Fibroblast of peridontal ligament (primary cell): ENCODE data around the gene GCNT1.
"Not testable (repeated sequence)": the region's sequence is repeated elsewhere in the genome, so short reads cannot be mapped to it uniquely, and the experiment has no call there.

Experiments used
- DNase-seq: peaks from one replicate; pipeline ENCODE4 v3.0.0-alpha.2; 2010; ENCODE audit errors: extremely low read depth

The GCNT1 gene

GRCh38 chr9:76490249-76490990 is 31.4 kb downstream of the GCNT1 start:
- DNase-seq: no peak

GRCh38 chr9:76491056-76491455 is 32.1 kb downstream of the GCNT1 start:
- DNase-seq: not testable (repeated sequence)

- DNase-seq: not testable (repeated sequence)
Measured at GRCh38 chr9:76493496-76493895, 34.5 kb downstream of the GCNT1 start.

DNA sequence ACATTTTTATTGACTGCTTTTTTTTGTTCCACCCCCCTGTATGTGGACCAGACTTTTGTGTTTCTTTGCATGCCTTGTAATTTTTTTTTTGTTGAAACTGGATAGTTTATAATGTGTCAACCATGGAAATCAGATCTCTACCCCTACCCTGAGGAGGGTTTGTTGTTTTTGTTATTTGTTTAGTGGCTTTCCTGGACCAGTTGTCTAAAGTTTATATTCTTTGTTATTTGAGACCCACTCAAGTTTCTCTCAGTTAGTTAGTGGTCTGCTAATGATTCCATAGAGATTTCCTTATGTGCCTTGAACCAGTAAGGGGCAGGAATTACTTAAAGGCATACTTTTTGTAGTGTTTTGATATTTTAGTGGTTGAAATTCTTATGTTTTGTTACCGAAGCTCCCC is 41.1 kb downstream of the GCNT1 start:
- no peak for DNase-seq

DNA sequence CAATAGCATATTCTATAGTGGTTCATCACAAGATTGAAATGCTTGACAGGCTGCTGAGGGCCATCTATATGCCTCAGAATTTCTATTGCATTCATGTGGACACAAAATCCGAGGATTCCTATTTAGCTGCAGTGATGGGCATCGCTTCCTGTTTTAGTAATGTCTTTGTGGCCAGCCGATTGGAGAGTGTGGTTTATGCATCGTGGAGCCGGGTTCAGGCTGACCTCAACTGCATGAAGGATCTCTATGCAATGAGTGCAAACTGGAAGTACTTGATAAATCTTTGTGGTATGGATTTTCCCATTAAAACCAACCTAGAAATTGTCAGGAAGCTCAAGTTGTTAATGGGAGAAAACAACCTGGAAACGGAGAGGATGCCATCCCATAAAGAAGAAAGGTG is 43.8 kb downstream of the GCNT1 start:
- no peak for DNase-seq

DNA sequence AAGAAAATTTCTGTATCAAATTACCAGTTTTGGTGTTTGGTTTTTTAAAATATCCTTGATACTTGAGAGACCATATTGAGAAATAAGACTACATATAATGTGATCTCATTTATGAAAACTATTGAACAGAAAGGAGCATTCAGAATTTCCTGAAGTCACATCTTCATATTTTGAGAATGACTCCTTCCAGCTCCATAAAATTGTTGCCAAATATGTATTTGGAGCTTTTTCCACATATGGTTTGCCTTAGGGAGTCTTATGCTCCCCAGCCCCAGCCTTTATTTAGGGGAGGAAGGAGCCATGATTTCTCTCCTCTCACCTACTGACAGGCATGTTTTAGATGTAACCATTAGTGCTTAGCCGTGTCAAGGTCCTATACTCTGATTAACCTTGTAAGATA is 51.1 kb downstream of the GCNT1 start:
- peak; percentile 91 for DNase-seq

- DNase-seq: no peak
Measured at GRCh38 chr9:76510446-76510845, 51.5 kb downstream of the GCNT1 start.

DNA sequence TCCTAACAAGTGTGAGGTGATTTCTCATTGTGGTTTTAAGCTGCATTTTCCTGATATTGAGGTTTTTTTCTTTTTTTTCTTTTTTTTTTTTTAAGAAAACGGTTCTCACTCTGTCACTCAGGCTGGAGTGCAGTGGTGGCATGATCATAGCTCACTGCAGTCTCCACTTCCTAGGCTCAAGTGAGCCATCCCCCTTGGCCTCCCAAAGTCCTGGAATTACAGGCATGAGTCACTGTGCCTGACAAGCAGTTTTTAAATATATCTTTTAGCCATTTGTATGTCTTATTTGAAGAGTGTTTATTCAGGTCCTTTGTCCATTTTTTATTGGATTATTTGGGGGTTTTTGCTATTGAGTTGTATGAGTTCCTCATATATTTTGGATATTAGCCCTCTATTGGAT is 53.8 kb downstream of the GCNT1 start:
- peak; percentile 76 for DNase-seq

DNA sequence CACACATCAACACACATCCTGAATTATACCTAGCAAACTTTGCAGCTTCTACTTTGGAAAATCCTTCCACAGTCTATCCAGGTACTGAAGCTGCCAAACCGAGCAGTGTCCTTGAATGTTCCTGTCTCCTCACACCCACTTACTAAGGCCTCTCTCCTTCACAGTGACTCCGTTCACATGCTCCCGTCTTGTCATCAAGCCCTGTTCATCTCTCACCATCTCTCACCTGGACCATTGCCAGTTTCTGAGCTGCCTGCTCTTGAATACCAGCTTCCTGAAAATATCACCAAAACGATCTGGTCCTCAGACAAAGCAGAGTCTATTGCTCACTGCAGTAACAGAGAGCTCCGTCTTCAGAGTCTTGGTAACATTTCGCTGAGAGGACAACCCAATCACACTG is 57.4 kb downstream of the GCNT1 start:
- DNase-seq: no peak

DNA sequence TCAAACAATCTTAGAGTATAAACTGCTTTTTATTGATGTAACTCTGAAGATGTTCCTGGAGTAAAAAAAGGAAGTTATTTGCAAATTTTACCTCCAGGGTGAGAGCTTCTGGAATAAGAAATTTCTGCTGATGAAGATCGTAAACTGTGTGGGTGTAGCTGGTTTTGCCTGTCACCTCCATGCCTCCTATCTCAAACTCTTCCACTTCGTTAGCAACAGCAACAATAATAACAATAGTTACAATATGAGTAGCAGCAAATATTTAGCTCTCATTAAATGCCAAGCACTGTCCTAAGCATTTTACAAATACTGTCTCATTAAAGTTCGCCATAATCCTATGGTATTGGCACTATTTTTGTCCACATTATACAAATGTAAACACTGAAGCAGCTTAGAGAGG is 57.9 kb downstream of the GCNT1 start:
- no peak for DNase-seq

- DNase-seq: no peak
Measured at GRCh38 chr9:76519075-76519835, 60.3 kb downstream of the GCNT1 start.

GRCh38 chr9:76521244-76521681 is 62.3 kb downstream of the GCNT1 start:
- DNase-seq: no peak

DNA sequence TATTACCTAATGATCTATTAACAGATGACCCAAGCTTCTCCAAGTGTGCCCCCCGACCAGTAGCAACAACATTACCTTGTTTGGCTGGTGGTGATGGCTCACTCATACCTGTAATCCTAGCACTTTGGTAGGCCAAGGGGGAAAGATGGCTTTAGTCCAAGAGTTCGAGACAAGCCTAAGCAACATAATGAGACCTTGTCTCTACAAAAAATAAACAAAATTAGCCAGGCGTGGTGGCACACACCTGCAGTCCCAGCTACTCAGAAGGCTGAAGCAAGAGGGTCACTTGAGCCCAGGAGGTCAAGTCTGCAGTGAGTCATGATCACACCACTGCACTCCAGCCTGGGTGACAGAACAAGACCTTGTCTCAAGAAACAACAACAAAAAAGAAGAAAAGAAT is 62.9 kb downstream of the GCNT1 start:
- DNase-seq: no peak

DNA sequence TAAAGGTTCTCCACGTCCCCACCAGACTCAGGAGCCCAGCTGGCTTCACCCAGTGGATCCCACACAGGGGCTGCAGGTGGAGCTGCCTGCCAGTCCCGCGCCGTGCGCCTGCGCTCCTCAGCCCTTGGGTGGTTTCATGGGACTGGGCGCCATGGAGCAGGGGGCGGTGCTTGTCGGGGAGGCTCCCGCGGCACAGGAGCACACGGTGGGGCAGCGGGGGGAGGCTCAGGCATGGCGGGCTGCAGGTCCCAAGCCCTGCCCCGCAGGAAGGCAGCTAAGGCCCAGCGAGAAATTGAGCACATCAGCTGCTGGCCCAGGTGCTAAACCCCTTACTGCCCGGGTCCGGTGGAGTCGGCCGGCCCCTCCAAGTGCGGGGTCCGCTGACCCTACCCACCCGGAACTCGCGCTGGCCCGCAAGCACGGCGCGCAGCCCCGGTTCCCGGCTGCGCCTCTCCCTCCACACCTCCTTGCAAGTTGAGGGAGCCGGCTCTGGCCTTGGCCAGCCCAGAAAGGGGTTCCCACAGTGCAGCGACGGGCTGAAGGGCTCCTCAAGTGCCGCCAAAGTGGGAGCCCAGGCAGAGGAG is 64.7 kb downstream of the GCNT1 start:
- not testable (repeated sequence) for DNase-seq

DNA sequence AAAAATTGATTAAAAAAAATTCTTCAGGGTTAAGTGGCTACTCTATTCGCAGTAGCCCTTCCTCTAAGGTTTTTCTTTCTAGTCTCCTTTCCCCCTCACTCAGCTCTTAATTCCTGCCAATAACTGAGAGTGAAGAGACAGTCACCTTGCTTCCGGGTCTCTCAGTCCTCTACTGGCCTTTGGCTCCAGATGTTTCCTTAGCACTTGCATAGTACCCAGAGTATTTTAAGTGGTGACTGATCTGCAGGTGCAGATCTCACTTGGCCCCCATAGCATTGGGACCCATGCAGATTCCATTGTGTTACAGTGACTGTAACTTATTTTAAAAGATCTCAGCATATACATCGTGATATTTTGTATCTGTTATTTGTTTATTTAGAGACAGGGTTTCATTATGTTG is 66.2 kb downstream of the GCNT1 start:
- DNase-seq: no peak

DNA sequence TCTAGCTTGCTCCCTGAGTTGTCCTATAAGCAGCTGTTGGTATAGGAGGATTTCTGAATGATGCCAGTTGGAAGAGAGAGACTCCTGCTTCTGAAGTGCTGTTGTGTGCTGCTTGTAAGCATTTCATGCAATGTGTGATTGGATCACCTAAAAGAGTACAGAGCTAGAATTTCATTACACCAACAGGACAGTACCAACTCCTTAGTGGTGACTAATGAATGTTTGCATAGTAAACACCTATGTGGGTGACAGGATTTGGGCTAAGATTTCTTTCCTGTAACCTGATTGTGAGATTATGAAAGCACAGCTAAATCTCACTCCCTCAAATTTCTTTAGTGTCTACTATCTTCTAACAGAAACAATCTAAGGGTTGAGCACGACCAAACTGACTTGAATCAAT is 67.0 kb downstream of the GCNT1 start:
- no peak for DNase-seq

DNA sequence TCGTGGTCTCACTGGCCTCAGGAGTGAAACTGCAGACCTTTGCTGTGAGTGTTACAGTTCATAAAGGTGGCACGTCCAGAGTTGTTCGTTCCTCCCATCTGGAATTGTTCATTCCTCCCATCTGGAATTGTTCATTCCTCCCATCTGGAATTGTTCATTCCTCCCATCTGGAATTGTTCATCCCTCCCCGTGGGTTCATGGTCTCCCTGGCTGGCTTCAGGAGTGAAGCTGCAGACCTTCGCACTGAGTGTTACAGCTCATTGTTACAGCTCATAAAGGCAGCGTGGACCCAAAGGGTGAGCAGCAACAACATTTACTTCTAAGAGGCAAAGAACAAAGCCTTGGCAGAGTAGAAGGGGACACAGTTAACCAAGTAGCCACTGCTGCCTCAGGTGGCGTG is 69.1 kb downstream of the GCNT1 start:
- DNase-seq: peak; percentile 78

- no peak for DNase-seq
Measured at GRCh38 chr9:76528642-76529190, 69.7 kb downstream of the GCNT1 start.

DNA sequence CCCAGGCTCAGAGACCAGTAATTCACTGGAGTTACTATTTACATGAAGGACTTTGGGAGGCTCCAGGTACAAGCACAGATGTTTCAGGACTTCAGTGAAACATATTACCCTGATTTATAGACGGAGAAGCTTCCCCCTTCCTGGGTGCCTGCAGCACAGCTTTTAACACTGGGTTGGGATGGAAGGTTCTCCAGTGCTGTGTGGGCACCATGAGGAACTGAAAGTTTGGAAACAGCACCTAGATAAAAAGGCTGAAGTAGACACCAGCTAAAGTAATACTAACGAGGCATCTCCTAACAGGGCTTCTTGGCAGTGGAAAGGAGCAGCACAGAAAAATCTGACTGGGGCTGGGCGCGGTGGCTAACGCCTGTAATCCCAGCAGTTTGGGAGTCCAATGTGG is 70.7 kb downstream of the GCNT1 start:
- no peak for DNase-seq

GRCh38 chr9:76530458-76531110 is 71.6 kb downstream of the GCNT1 start:
- peak; percentile 54 for DNase-seq

DNA sequence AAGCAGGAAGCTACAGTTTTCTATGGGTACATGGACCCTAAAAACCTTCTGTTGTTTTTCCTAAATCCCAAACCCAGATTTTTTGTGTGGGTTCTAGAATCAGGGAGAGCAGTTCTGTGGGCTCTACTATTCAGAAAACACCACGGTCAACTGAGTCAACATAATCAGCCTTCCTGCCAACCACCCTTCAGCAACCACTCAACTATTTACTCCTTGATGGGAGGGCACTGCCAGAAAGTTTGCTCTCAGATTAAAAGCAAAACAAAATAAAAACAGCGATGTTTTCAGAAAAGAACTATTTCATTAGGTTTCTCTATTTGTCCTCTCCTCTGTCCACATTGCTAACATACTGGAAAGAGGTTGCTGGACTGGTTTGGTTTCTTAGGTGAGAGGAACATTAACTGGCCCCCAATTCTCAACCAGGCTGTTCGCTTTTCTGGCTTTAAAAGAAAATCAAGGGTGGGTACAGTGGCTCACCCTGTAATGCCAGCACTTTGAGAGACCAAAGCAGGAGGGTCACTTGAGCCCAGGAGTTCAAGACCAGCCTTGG is 72.3 kb downstream of the GCNT1 start:
- no peak for DNase-seq

GRCh38 chr9:76532877-76533276 is 73.9 kb downstream of the GCNT1 start:
- not testable (repeated sequence) for DNase-seq
